Thyroid gland (tissue), 4 donors: ENCODE results near the gene SLC35E2B. TPM values are rescaled to one million over a fixed set of nuclear protein-coding genes. Genes with fewer than 3 reads are reported as not detected.
A peak's percentile ranks its signal among the peaks of the same experiment; 100 is the strongest.
"Not testable (repeated sequence)": the region's sequence is repeated elsewhere in the genome, so short reads cannot be mapped to it uniquely, and the experiment has no call there.

Experiments
- DNase-seq, 2 donors: peaks; one replicate each; pipeline ENCODE4 v3.0.0-alpha.2; 2019
- H3K27ac ChIP-seq, 3 donors: fragments of 200-600 bp; sonication (generic); 1 replicate in 2 of 3; 2 replicates in 1 of 3; pipeline ENCODE4 v1.5.1; 2016 to 2019; ENCODE audit warnings: mild to moderate bottlenecking in 1 of 3, moderate library complexity in 1 of 3
- H3K27me3 ChIP-seq: fragments of 200-600 bp; sonication (generic); one replicate; pipeline ENCODE4 v1.5.1; 2019
- H3K36me3 ChIP-seq, 2 donors: fragments of 200-600 bp; sonication (generic); one replicate each; pipeline ENCODE4 v1.5.1; 2016 to 2019
- H3K4me1 ChIP-seq, 2 donors: fragments of 200-600 bp; sonication (generic); one replicate each; pipeline ENCODE4 v1.5.1; 2017 to 2019
- H3K4me3 ChIP-seq, 3 donors: fragments of 200-600 bp; sonication (generic); replicated peaks in 1 of 3; 1 replicate in 2 of 3; 2 replicates in 1 of 3; pipeline ENCODE4 v1.5.1; 2016; ENCODE audit warnings: mild to moderate bottlenecking in 1 of 3
- H3K9me3 ChIP-seq: fragments of 200-600 bp; sonication (generic); one replicate; pipeline ENCODE4 v1.5.1; 2017
- POLR2A ChIP-seq, 2 donors: fragments of 450-650 bp; IDR thresholded peaks; one replicate each; pipeline ENCODE4 v1.6.1; 2017; ENCODE audit warnings: antibody characterized with exemption in 2 of 2, mild to moderate bottlenecking in 2 of 2, moderate library complexity in 1 of 2
- WGBS, 2 donors: methylation state at CpG; one replicate each; pipeline ENCODE4 v1.1.5; 2017; 5-methylcytosine and 5-hydroxymethylcytosine counted together
- intact Hi-C: fragments of 100-400 bp; cut with DNase I; formaldehyde crosslinking; loops from one replicate; pipeline ENCODE4 v1.15.1; 2023
- total RNA-seq, 4 donors: library from RNA; depleted of rRNA; stranded (reverse); fragments of >200 nt; gene quantifications; one replicate each; pipeline ENCODE4 v1.2.3, GENCODE V29; 2016
- TF ChIP-seq, protein P1 (sequence below), 6 experiments: fragments of 200-600 bp in 3 of 6; fragments of 450-650 bp in 3 of 6; sonication (generic) in 3 of 6; IDR thresholded peaks; one replicate each; pipeline ENCODE4 v1.5.1; 2016 to 2019; ENCODE audit warnings: antibody characterized with exemption in 6 of 6, mild to moderate bottlenecking in 2 of 6, inconsistent platforms in 1 of 6, moderate library complexity in 1 of 6

The SLC35E2B gene
- total RNA-seq, 4 donors from 2014 or later = 35.5 to 85.1 (median 50.2) TPM

DNA sequence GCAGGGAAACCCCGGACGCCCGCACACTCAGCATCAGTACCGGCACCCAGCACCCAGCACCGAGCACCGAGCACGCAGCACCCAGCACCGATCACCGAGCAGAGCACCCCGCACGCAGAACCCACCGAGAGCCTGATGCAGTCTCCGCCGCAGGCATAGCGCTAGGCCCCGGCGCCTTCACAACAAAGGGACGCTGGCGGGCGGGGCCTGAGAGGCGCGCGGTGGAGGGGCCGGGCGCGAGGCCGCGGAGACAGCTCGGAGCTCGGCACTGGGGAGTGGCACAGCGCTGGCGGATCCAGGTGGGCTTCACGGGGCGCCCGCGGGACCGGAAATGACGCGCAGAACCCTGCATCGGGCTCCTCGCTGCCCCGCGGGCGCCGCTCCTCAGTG is 276 bp downstream of the SLC35E2B start:
- H3K27me3 ChIP-seq, H3K9me3 ChIP-seq, H3K36me3 ChIP-seq, H3K4me1 ChIP-seq, intact Hi-C loops: not testable (repeated sequence)
- TF ChIP-seq POLR2A (IDR thresholded peaks at IDR 0.05) = peak in 1 of 2 donors; percentile 46
- Histone ChIP-seq H3K4me3 (peak overlapping the region in 2 of 3 donors; percentile 28 to 77), H3K27ac (peak overlapping the region; percentile 82 to 99 (median 93))
- DNase-seq = peak; percentile 71 to 77
- 0% methylated on average over 6 of the region's 45 CpGs; no CpG with 5 or more reads in 1 of the 2 donors for WGBS, 2 donors

DNA sequence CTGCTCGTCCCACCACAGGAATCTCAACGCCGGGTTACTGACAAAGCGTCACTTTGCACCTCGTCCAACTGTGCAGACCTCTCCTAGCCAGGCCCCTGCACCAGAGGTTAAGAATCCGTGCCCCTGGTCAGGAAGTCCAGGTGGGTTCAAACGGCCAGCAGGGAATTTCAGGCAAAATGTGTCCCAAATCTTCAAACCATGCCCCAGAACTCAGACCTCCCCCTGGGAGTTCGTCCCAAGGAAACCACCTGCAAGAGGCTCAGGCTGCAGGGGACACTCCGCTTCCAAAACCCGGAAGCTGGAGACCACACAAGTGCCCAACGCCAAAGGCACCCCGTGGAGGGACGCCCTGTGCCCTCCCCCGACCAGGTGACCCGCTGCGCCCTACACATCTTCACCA is 1.2 kb downstream of the SLC35E2B start:
- H3K27me3 ChIP-seq, H3K4me3 ChIP-seq, intact Hi-C loops, DNase-seq, H3K36me3 ChIP-seq, H3K27ac ChIP-seq, H3K9me3 ChIP-seq, H3K4me1 ChIP-seq: not testable (repeated sequence)
- WGBS, 2 donors = no CpG with 5 or more reads among the region's 16 CpGs

DNA sequence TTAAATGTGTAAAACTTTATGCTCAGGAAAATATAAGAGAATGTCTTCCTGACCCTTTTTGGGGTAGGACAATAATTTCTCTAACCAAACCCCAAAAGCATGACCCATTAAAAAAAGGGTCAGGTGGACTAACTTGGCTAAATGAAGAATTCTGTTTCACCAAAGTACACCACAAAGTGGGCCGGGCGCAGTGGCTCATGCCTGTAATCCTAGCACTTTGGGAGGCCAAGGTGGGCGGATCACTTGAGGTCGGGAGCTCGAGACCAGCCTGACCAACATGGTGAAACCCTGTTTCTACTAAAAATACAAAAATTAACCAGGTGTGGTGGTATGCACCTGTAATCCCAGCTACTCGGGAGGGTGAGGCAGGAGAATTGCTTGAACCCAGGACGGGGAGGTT is 3.1 kb downstream of the SLC35E2B start:
- not testable (repeated sequence) for H3K4me1 ChIP-seq, DNase-seq

DNA sequence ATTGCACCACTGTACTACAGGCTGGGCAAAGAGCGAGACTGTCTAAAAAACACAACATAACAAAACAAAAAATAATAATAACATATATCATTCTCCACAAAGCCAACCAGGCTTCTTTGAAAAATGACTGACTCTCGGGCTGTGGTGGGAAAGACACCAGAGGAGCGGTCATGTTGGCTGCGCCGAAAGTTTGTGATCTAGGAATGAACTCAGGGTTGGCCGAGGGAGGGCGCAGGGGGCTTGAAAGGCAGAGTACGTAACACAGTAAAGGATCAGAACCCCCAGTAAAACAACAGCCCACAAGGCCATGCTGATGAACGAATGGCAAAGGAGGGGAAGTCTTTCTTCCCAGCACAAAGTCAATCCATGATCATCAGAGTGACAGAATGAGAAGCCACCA is 4.7 kb downstream of the SLC35E2B start:
- H3K4me1 ChIP-seq = peaks cover 0 to 3% of the 10 kb centered on the region in 2 donors
- DNase-seq = no peak
- H3K27me3 ChIP-seq = no peaks in the 10 kb centered on the region
- H3K4me3 ChIP-seq = no peak overlapping the region
- no peaks in the 10 kb centered on the region for H3K9me3 ChIP-seq
- TF ChIP-seq, protein P1, sequence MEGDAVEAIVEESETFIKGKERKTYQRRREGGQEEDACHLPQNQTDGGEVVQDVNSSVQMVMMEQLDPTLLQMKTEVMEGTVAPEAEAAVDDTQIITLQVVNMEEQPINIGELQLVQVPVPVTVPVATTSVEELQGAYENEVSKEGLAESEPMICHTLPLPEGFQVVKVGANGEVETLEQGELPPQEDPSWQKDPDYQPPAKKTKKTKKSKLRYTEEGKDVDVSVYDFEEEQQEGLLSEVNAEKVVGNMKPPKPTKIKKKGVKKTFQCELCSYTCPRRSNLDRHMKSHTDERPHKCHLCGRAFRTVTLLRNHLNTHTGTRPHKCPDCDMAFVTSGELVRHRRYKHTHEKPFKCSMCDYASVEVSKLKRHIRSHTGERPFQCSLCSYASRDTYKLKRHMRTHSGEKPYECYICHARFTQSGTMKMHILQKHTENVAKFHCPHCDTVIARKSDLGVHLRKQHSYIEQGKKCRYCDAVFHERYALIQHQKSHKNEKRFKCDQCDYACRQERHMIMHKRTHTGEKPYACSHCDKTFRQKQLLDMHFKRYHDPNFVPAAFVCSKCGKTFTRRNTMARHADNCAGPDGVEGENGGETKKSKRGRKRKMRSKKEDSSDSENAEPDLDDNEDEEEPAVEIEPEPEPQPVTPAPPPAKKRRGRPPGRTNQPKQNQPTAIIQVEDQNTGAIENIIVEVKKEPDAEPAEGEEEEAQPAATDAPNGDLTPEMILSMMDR (IDR thresholded peaks at IDR 0.05) = no peak
- no peak for TF ChIP-seq POLR2A (IDR thresholded peaks at IDR 0.05)
- no peaks in the 10 kb centered on the region for H3K36me3 ChIP-seq
- intact Hi-C loops = no loop called here
- no peak overlapping the region for H3K27ac ChIP-seq
- WGBS, 2 donors = 89 to 96% methylated on average over 9 of the region's 9 CpGs

More for the DNA sequence above, 3.1 kb downstream of the SLC35E2B start:
- intact Hi-C loops, H3K27me3 ChIP-seq, H3K9me3 ChIP-seq, H3K36me3 ChIP-seq, H3K4me3 ChIP-seq, H3K27ac ChIP-seq: not testable (repeated sequence)
- WGBS, 2 donors = 96 to 97% methylated on average over 7 of the region's 7 CpGs

DNA sequence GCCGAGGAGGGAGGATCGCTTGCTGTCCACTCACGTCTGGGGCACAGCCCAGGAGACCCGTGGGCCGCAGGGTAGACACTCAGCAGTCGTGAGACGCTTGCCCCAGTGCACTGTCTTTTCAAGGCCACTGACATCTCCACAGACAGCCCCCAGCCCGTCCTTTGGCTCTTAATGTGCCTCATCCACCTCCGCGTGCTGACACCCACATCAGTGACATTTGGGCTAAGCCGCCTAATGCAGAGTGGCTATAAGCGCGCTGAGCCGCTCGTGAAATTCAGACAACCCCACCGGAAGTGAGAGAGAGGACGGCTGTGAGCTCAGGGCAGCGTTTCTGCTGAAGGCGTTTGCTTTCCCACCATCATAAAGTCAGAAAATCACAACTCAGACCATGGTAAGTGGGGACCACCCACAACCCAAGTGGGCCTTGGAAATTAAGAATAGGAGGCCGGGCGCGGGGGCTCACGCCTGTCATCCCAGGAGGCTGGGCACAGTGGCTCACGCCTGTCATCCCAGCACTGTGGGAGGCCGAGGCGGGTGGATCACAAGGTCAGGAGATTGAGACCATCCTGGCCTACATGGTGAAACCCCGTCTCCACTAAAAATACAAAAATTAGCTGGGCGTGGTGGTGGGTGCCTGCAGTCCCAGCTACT is 8.4 kb downstream of the SLC35E2B start:
- H3K4me1 ChIP-seq = peaks cover 17 to 19% of the 10 kb centered on the region in 2 donors
- no peak for TF ChIP-seq POLR2A (IDR thresholded peaks at IDR 0.05)
- TF ChIP-seq, protein P1 (IDR thresholded peaks at IDR 0.05) = no peak
- no peaks in the 10 kb centered on the region for H3K27me3 ChIP-seq
- H3K36me3 ChIP-seq = no peaks in the 10 kb centered on the region
- H3K4me3 ChIP-seq = no peak overlapping the region
- no peak for DNase-seq
- H3K9me3 ChIP-seq = no peaks in the 10 kb centered on the region
- H3K27ac ChIP-seq = no peak overlapping the region
- intact Hi-C loops = no loop called here
- WGBS, 2 donors = 90 to 91% methylated on average over 23 to 28 of the region's 28 CpGs

DNA sequence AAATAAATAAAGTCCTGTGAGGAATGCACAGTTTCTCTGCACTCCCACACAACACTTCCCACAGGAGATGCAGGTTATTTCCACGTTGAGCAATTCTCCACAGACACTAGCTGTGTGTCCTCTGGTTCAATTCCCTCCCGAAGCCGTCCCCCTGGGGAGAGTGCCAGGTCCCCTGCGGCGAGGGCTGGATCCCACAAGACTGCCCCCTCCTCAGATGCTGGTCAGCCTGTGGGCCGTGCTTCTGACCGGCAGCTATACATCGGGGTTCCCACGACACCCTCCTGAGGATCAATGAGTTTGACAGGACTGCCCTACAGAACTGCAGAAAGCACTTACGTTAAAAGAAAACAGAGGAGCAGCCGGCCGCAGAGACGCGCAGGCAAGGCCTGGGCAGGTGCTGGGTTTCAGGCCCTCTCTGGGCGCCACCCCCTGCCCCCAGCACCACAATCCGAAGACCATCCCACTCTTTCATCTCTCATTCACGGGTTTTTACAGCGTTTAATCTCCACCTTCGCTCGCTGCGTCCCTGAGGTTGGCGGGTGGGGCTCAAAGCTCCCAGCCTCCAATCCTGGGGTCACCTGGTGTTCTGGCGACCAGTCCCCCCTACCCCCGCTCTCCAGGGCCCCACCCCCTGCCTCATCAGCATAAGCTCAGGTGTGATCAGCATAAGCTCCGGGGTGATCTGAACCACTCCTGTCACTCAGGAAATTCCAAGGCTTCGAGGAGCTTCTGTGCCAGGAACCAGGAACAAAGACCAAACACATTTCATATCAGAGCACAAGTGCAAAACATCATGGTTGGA is 9.3 kb downstream of the SLC35E2B start:
- Histone ChIP-seq H3K36me3 (no peaks in the 10 kb centered on the region), H3K27ac (no peak overlapping the region), H3K4me3 (no peak overlapping the region), H3K9me3 (no peaks in the 10 kb centered on the region), H3K4me1 (peaks cover 23 to 27% of the 10 kb centered on the region in 2 donors), H3K27me3 (no peaks in the 10 kb centered on the region)
- 69 to 76% methylated on average over 26 of the region's 26 CpGs for whole genome bisulfite sequencing, 2 donors
- TF ChIP-seq POLR2A (IDR thresholded peaks at IDR 0.05) = no peak
- TF ChIP-seq, protein P1 (IDR thresholded peaks at IDR 0.05) = no peak
- intact Hi-C loops = no loop called here
- no peak for DNase-seq
